Measurements from ENCODE around the gene RASGRP2. TPM values are rescaled to one million over a fixed set of nuclear protein-coding genes. Genes with fewer than 3 reads are reported as not detected.

The RASGRP2 gene
- total RNA-seq, 2 donors from 2014 or later = 13.6 to 27.7 TPM

- Mint-ChIP-seq H3K4me3 (peak overlapping the region; percentile 82), H3K27me3 (no peaks in the 10 kb centered on the region), H3K27ac (peak overlapping the region; percentile 67 to 75), H3K36me3 (no peaks in the 10 kb centered on the region), H3K4me1 (ENCODE audit: low read depth in 2 of 2) (peaks cover 17 to 27% of the 10 kb centered on the region in 2 donors), H3K9me3 (no peaks in the 10 kb centered on the region)
- DNase-seq (ENCODE audit: low spot score) (peak; percentile 80), ATAC-seq (peak; percentile 63 to 69)
Measured at GRCh38 chr11:64745521-64746328, 1.8 kb upstream of the RASGRP2 start.

GRCh38 chr11:64745189-64745520 lies 1.2 kb upstream of the RASGRP2 start:
- Mint-ChIP-seq H3K36me3 (no peaks in the 10 kb centered on the region), H3K27ac (peak overlapping the region; percentile 67 to 75), H3K4me1 (ENCODE audit: low read depth in 2 of 2) (peaks cover 23 to 27% of the 10 kb centered on the region in 2 donors), H3K9me3 (no peaks in the 10 kb centered on the region), H3K27me3 (no peaks in the 10 kb centered on the region), H3K4me3 (peak overlapping the region; percentile 82)
- DNase-seq (ENCODE audit: low spot score) (no peak), ATAC-seq (peak; percentile 2 to 34)

GRCh38 chr11:64744544-64745188 lies 724 bp upstream of the RASGRP2 start:
- no peaks in the 10 kb centered on the region for H3K36me3 Mint-ChIP-seq

GRCh38 chr11:64742889-64743590 lies 902 bp downstream of the RASGRP2 start:
- H3K27ac Mint-ChIP-seq = peak overlapping the region; percentile 86 to 89
- no peaks in the 10 kb centered on the region for H3K27me3 Mint-ChIP-seq
- H3K4me1 Mint-ChIP-seq (ENCODE audit: low read depth in 2 of 2) = peaks cover 24 to 29% of the 10 kb centered on the region in 2 donors
- H3K4me3 Mint-ChIP-seq = peak overlapping the region; percentile 95
- no peaks in the 10 kb centered on the region for H3K9me3 Mint-ChIP-seq
- ATAC-seq (peak; percentile 63 to 79), DNase-seq (ENCODE audit: low spot score) (peak; percentile 88)
- H3K36me3 Mint-ChIP-seq = no peaks in the 10 kb centered on the region

More at GRCh38 chr11:64744544-64745188, 724 bp upstream of the RASGRP2 start:
- DNase-seq (ENCODE audit: low spot score) (no peak), ATAC-seq (peak; percentile 1)
- Mint-ChIP-seq H3K4me1 (ENCODE audit: low read depth in 2 of 2) (peaks cover 24 to 28% of the 10 kb centered on the region in 2 donors), H3K4me3 (peak overlapping the region; percentile 95), H3K27ac (peak overlapping the region; percentile 86 to 89), H3K27me3 (no peaks in the 10 kb centered on the region), H3K9me3 (no peaks in the 10 kb centered on the region)

- H3K4me1 Mint-ChIP-seq (ENCODE audit: low read depth in 2 of 2) = peaks cover 24 to 28% of the 10 kb centered on the region in 2 donors
- peak overlapping the region; percentile 75 for H3K4me3 Mint-ChIP-seq
- DNase-seq (ENCODE audit: low spot score) (no peak), ATAC-seq (peak; percentile 19 to 33)
- H3K27ac Mint-ChIP-seq = peak overlapping the region in 1 of 2 donors; percentile 62
- no peaks in the 10 kb centered on the region for H3K27me3 Mint-ChIP-seq
- no peaks in the 10 kb centered on the region for H3K36me3 Mint-ChIP-seq
- no peaks in the 10 kb centered on the region for H3K9me3 Mint-ChIP-seq
Measured at GRCh38 chr11:64742087-64742888, 1.7 kb downstream of the RASGRP2 start.

GRCh38 chr11:64741375-64742086 lies 2.4 kb downstream of the RASGRP2 start:
- Mint-ChIP-seq H3K36me3 (no peaks in the 10 kb centered on the region), H3K27ac (peak overlapping the region in 1 of 2 donors; percentile 62), H3K27me3 (no peaks in the 10 kb centered on the region), H3K4me1 (ENCODE audit: low read depth in 2 of 2) (peaks cover 24 to 28% of the 10 kb centered on the region in 2 donors), H3K9me3 (no peaks in the 10 kb centered on the region), H3K4me3 (peak overlapping the region; percentile 75)
- DNase-seq (ENCODE audit: low spot score) (no peak), ATAC-seq (no peak)

GRCh38 chr11:64739871-64740270 lies 4.1 kb downstream of the RASGRP2 start:
- Mint-ChIP-seq H3K9me3 (no peaks in the 10 kb centered on the region), H3K4me3 (no peak overlapping the region), H3K27ac (peak overlapping the region in 1 of 2 donors; percentile 22), H3K4me1 (ENCODE audit: low read depth in 2 of 2) (peaks cover 29 to 31% of the 10 kb centered on the region in 2 donors), H3K27me3 (no peaks in the 10 kb centered on the region), H3K36me3 (no peaks in the 10 kb centered on the region)
- no peak for DNase-seq (ENCODE audit: low spot score)
- ATAC-seq = no peak

GRCh38 chr11:64736654-64737053 lies 7.3 kb downstream of the RASGRP2 start:
- no peak for DNase-seq (ENCODE audit: low spot score)
- ATAC-seq = no peak
- H3K27ac Mint-ChIP-seq = peak overlapping the region in 1 of 2 donors; percentile 85
- H3K36me3 Mint-ChIP-seq = no peaks in the 10 kb centered on the region
- no peaks in the 10 kb centered on the region for H3K9me3 Mint-ChIP-seq
- H3K4me1 Mint-ChIP-seq (ENCODE audit: low read depth in 2 of 2) = peaks cover 17 to 19% of the 10 kb centered on the region in 2 donors
- H3K4me3 Mint-ChIP-seq = no peak overlapping the region
- no peaks in the 10 kb centered on the region for H3K27me3 Mint-ChIP-seq

- no peaks in the 10 kb centered on the region for H3K36me3 Mint-ChIP-seq
Measured at GRCh38 chr11:64735725-64736259, 8.2 kb downstream of the RASGRP2 start.

GRCh38 chr11:64734811-64735724 lies 8.9 kb downstream of the RASGRP2 start:
- H3K27ac Mint-ChIP-seq = peak overlapping the region in 1 of 2 donors; percentile 65
- DNase-seq (ENCODE audit: low spot score) = no peak
- H3K4me3 Mint-ChIP-seq = no peak overlapping the region
- no peaks in the 10 kb centered on the region for H3K36me3 Mint-ChIP-seq
- ATAC-seq = no peak
- H3K27me3 Mint-ChIP-seq = no peaks in the 10 kb centered on the region
- H3K4me1 Mint-ChIP-seq (ENCODE audit: low read depth in 2 of 2) = peaks cover 5 to 11% of the 10 kb centered on the region in 2 donors
- H3K9me3 Mint-ChIP-seq = no peaks in the 10 kb centered on the region

More at GRCh38 chr11:64735725-64736259, 8.2 kb downstream of the RASGRP2 start:
- H3K9me3 Mint-ChIP-seq = no peaks in the 10 kb centered on the region
- peaks cover 13 to 17% of the 10 kb centered on the region in 2 donors for H3K4me1 Mint-ChIP-seq (ENCODE audit: low read depth in 2 of 2)
- H3K27ac Mint-ChIP-seq = peak overlapping the region in 1 of 2 donors; percentile 85
- ATAC-seq = peak in 1 of 2 donors; percentile 21
- DNase-seq (ENCODE audit: low spot score) = no peak
- H3K27me3 Mint-ChIP-seq = no peaks in the 10 kb centered on the region
- no peak overlapping the region for H3K4me3 Mint-ChIP-seq

- ATAC-seq = no peak
- no peaks in the 10 kb centered on the region for H3K36me3 Mint-ChIP-seq
- peaks cover 5 to 7% of the 10 kb centered on the region in 2 donors for H3K4me1 Mint-ChIP-seq (ENCODE audit: low read depth in 2 of 2)
- H3K4me3 Mint-ChIP-seq = no peak overlapping the region
- no peak for DNase-seq (ENCODE audit: low spot score)
- no peak overlapping the region for H3K27ac Mint-ChIP-seq
- no peaks in the 10 kb centered on the region for H3K9me3 Mint-ChIP-seq
- H3K27me3 Mint-ChIP-seq = no peaks in the 10 kb centered on the region
Measured at GRCh38 chr11:64731601-64732000, 12.3 kb downstream of the RASGRP2 start.
